Muscle of arm (tissue), 12 donors: Measurements from ENCODE around the gene BSCL2. TPM values are rescaled to one million over a fixed set of nuclear protein-coding genes. Genes with fewer than 3 reads are reported as not detected.
"Not testable (repeated sequence)": the region's sequence is repeated elsewhere in the genome, so short reads cannot be mapped to it uniquely, and the experiment has no call there.

Experiments
- DNase-seq: peaks from one replicate; pipeline ENCODE4 v3.0.0-alpha.2; 2013
- polyA plus RNA-seq, 12 donors: library from polyadenylated mRNA; unstranded; fragments of 120-200 nt; gene quantifications; one replicate each; pipeline ENCODE4 v1.2.1, GENCODE V29; 2013; ENCODE audit not compliant: insufficient read length in 12 of 12

The BSCL2 gene
- polyA plus RNA-seq, 12 donors: 16.3 to 71.7 (median 23.7) TPM; not detected in 1

GRCh38 chr11:62724171-62724570, 16.9 kb upstream of the BSCL2 start:
- no peak for DNase-seq

GRCh38 chr11:62721994-62722393, 14.8 kb upstream of the BSCL2 start:
- no peak for DNase-seq

- no peak for DNase-seq
These were observed 12.2 kb upstream of the BSCL2 start for GRCh38 chr11:62719302-62719978.

- DNase-seq: no peak
These were observed 9.6 kb upstream of the BSCL2 start for GRCh38 chr11:62716816-62717215.

GRCh38 chr11:62716206-62716605, 9.0 kb upstream of the BSCL2 start:
- no peak for DNase-seq

GRCh38 chr11:62715150-62716130, 8.2 kb upstream of the BSCL2 start:
- no peak for DNase-seq

GRCh38 chr11:62713343-62713742, 6.1 kb upstream of the BSCL2 start:
- DNase-seq: no peak

- no peak for DNase-seq
These were observed 5.6 kb upstream of the BSCL2 start for GRCh38 chr11:62712861-62713260.

- no peak for DNase-seq
These were observed 5.1 kb upstream of the BSCL2 start for GRCh38 chr11:62712276-62712812.

- DNase-seq: no peak
These were observed 2.7 kb upstream of the BSCL2 start for GRCh38 chr11:62710001-62710345.

- DNase-seq: peak; percentile 99
These were observed 2.2 kb upstream of the BSCL2 start for GRCh38 chr11:62709247-62710000.

- DNase-seq: no peak
These were observed 1.6 kb upstream of the BSCL2 start for GRCh38 chr11:62708793-62709192.

GRCh38 chr11:62708392-62708791, 1.2 kb upstream of the BSCL2 start:
- no peak for DNase-seq

- DNase-seq: no peak
These were observed 375 bp downstream of the BSCL2 start for GRCh38 chr11:62706850-62707247.

GRCh38 chr11:62705880-62706849, 1.1 kb downstream of the BSCL2 start:
- DNase-seq: peak; percentile 90

- DNase-seq: no peak
These were observed 1.8 kb downstream of the BSCL2 start for GRCh38 chr11:62705413-62705812.

GRCh38 chr11:62703921-62704320, 3.3 kb downstream of the BSCL2 start:
- not testable (repeated sequence) for DNase-seq

GRCh38 chr11:62702246-62702645, 5.0 kb downstream of the BSCL2 start:
- DNase-seq: no peak

GRCh38 chr11:62694455-62695167, 12.6 kb downstream of the BSCL2 start:
- peak; percentile 80 for DNase-seq

- DNase-seq: not testable (repeated sequence)
These were observed 13.6 kb downstream of the BSCL2 start for GRCh38 chr11:62693624-62694023.
